HL-60 (cell line): ENCODE data around the gene TBC1D1.

Source experiments
- DNase-seq, 2 experiments: peaks; one replicate each; pipeline ENCODE4 v3.0.0-alpha.2; 2010 to 2020; ENCODE audit warnings: low read depth in 1 of 2, low spot score in 1 of 2
- H3K27ac ChIP-seq: fragments of 250-450 bp; sonication (Bioruptor Pico); replicated peaks from 2 replicates; pipeline ENCODE4 v1.5.1; 2020; ENCODE audit warnings: mild to moderate bottlenecking, moderate library complexity
- H3K27me3 ChIP-seq: fragments of 250-450 bp; sonication (Bioruptor Pico); 2 replicates; pipeline ENCODE4 v1.5.1; 2021; ENCODE audit warnings: mild to moderate bottlenecking, moderate library complexity; ENCODE audit not compliant: insufficient read depth, poor library complexity, severe bottlenecking
- H3K4me3 ChIP-seq: replicated peaks from 2 replicates; pipeline ENCODE4 v1.5.1; 2011; ENCODE audit warnings: mild to moderate bottlenecking, control low read depth, low read length; ENCODE audit not compliant: insufficient read depth
- CTCF ChIP-seq: IDR thresholded peaks from one replicate; pipeline ENCODE4 v1.5.1; 2011; ENCODE audit warnings: low read length, control low read depth, inconsistent platforms; ENCODE audit not compliant: insufficient read depth
- GABPA ChIP-seq: IDR thresholded peaks from 2 replicates; pipeline ENCODE4 v1.6.1; 2012; ENCODE audit warnings: low read depth
- POLR2AphosphoS5 ChIP-seq: IDR thresholded peaks from 2 replicates; pipeline ENCODE4 v1.6.1; 2012; ENCODE audit warnings: low read depth
- REST ChIP-seq: IDR thresholded peaks from 2 replicates; pipeline ENCODE4 v1.6.1; 2012; ENCODE audit warnings: low read depth; ENCODE audit not compliant: insufficient replicate concordance
- SPI1 ChIP-seq: IDR thresholded peaks from 2 replicates; pipeline ENCODE4 v1.6.1; 2012; ENCODE audit warnings: low read depth, mild to moderate bottlenecking, borderline replicate concordance

The TBC1D1 gene

GRCh38 chr4:38094419-38094818 lies 203.5 kb downstream of the TBC1D1 start:
- H3K27ac ChIP-seq: no peak overlapping the region
- DNase-seq: no peak
- TF ChIP-seq POLR2AphosphoS5 (no peak), SPI1 (no peak), REST (no peak), GABPA (no peak), CTCF (no peak)
- H3K27me3 ChIP-seq: no peaks in the 10 kb centered on the region
- no peak overlapping the region for H3K4me3 ChIP-seq

- Histone ChIP-seq H3K27me3 (no peaks in the 10 kb centered on the region), H3K27ac (no peak overlapping the region), H3K4me3 (no peak overlapping the region)
- DNase-seq: no peak
- TF ChIP-seq POLR2AphosphoS5 (no peak), SPI1 (no peak), GABPA (no peak), REST (no peak), CTCF (no peak)
These were observed 204.8 kb downstream of the TBC1D1 start for GRCh38 chr4:38095691-38096090.

- no peak for TF ChIP-seq POLR2AphosphoS5
- TF ChIP-seq SPI1: no peak
- TF ChIP-seq REST: no peak
- TF ChIP-seq GABPA: no peak
- TF ChIP-seq CTCF: no peak
- Histone ChIP-seq H3K27ac (no peak overlapping the region), H3K27me3 (no peaks in the 10 kb centered on the region), H3K4me3 (no peak overlapping the region)
- DNase-seq: no peak
These were observed 206.9 kb downstream of the TBC1D1 start for GRCh38 chr4:38097818-38098217.
